B cell (primary cell): ENCODE results near the gene PRLH. TPM values are rescaled to one million over a fixed set of nuclear protein-coding genes. Genes with fewer than 3 reads are reported as not detected.

Experiments
- ATAC-seq: fragments of 200-7000 bp; cut with Tn5 transposase; one replicate; pipeline ENCODE4 v1.10.0; 2021; ENCODE audit warnings: low read depth, mild to moderate bottlenecking, moderate number of reproducible peaks, moderate library complexity
- CTCF ChIA-PET: fragments of 350-600 bp; sonication (Branson Sonifier 250); formaldehyde crosslinking; loops from one replicate; lab custom pipeline; 2021; ENCODE audit warnings: antibody characterized with exemption, inconsistent platforms; lab: Charles Lee
- POLR2A ChIA-PET: fragments of 350-600 bp; sonication (Branson Sonifier 250); formaldehyde crosslinking; loops from one replicate; lab custom pipeline; 2021; ENCODE audit warnings: antibody characterized with exemption; lab: Charles Lee
- DNase-seq: peaks from one replicate; pipeline ENCODE4 v3.0.0; 2013
- H2AFZ ChIP-seq: 2 replicates; pipeline ENCODE4 v1.6.1; 2012; ENCODE audit warnings: mild to moderate bottlenecking, low read depth, low read length; ENCODE audit not compliant: insufficient read depth, poor library complexity, severe bottlenecking
- H3K27ac ChIP-seq, 2 donors: 1 replicate in 1 of 2; 2 replicates in 1 of 2; pipeline ENCODE4 v1.5.1; 2012 to 2013; ENCODE audit warnings: low read length in 2 of 2, mild to moderate bottlenecking in 2 of 2, moderate library complexity in 1 of 2
- H3K27me3 ChIP-seq, 4 experiments: fragments of 200-600 bp in 1 of 4; sonication (generic) in 1 of 4; replicated peaks in 1 of 4; 1 replicate in 2 of 4; 2 replicates in 2 of 4; pipeline versions ENCODE4 v1.6.1 to v1.7.0; 2013 to 2016; ENCODE audit warnings: low read length in 3 of 4, mild to moderate bottlenecking in 2 of 4, mixed read lengths in 1 of 4, moderate library complexity in 1 of 4; ENCODE audit not compliant: insufficient read depth in 4 of 4, control insufficient read depth in 3 of 4; ENCODE audit errors: control extremely low read depth in 1 of 4
- H3K36me3 ChIP-seq, 2 experiments: replicated peaks in 1 of 2; 1 replicate in 1 of 2; 2 replicates in 1 of 2; pipeline versions ENCODE4 v1.6.1 to v1.7.1; 2013; ENCODE audit warnings: low read length in 1 of 2; ENCODE audit not compliant: insufficient read depth in 2 of 2, control insufficient read depth in 1 of 2; ENCODE audit errors: control extremely low read depth in 1 of 2, extremely low read depth in 1 of 2
- H3K4me1 ChIP-seq, 2 donors: fragments of 200-600 bp in 1 of 2; sonication (generic) in 1 of 2; 1 replicate in 1 of 2; 2 replicates in 1 of 2; pipeline versions ENCODE4 v1.5.1 to v1.6.1; 2013 to 2017; ENCODE audit warnings: low read length in 2 of 2; ENCODE audit not compliant: control insufficient read depth in 2 of 2, insufficient read depth in 2 of 2
- H3K4me2 ChIP-seq: replicated peaks from 2 replicates; pipeline ENCODE3; 2012; ENCODE audit warnings: mild to moderate bottlenecking, low read depth, low read length; ENCODE audit not compliant: poor library complexity, severe bottlenecking
- H3K4me3 ChIP-seq, 5 experiments: fragments of 200-600 bp in 1 of 5; sonication (generic) in 1 of 5; 1 replicate in 3 of 5; 2 replicates in 2 of 5; pipeline versions ENCODE4 v1.5.1 to v1.7.0; 2011 to 2016; ENCODE audit warnings: low read length in 4 of 5, mild to moderate bottlenecking in 4 of 5, low read depth in 2 of 5, control low read depth in 1 of 5, moderate library complexity in 1 of 5; ENCODE audit not compliant: insufficient read depth in 1 of 5; ENCODE audit errors: control extremely low read depth in 1 of 5, extremely low read depth in 1 of 5
- H3K79me2 ChIP-seq: fragments of 200-600 bp; sonication (generic); one replicate; pipeline ENCODE4 v1.6.0; 2016; ENCODE audit warnings: low read length; ENCODE audit not compliant: control insufficient read depth, insufficient read depth
- H3K9ac ChIP-seq: fragments of 200-600 bp; sonication (generic); 2 replicates; pipeline ENCODE4 v1.6.1; 2017; ENCODE audit warnings: mild to moderate bottlenecking, low read length, moderate library complexity
- H3K9me3 ChIP-seq, 3 donors: one replicate each; pipeline versions ENCODE4 v1.6.1 to v1.7.1; 2013; ENCODE audit warnings: low read length in 2 of 3; ENCODE audit not compliant: control insufficient read depth in 2 of 3, insufficient read depth in 1 of 3; ENCODE audit errors: control extremely low read depth in 1 of 3
- H4K20me1 ChIP-seq: 2 replicates; pipeline ENCODE4 v1.6.0; 2012; ENCODE audit warnings: mild to moderate bottlenecking, low read length; ENCODE audit not compliant: insufficient read depth, control insufficient read depth, poor library complexity, severe bottlenecking
- H3K27ac Mint-ChIP-seq: one replicate; pipeline ENCODE4 v1.8.0; 2021; ENCODE audit warnings: mixed read lengths
- H3K27me3 Mint-ChIP-seq: one replicate; pipeline ENCODE4 v1.8.0; 2021; ENCODE audit warnings: mixed read lengths
- H3K4me1 Mint-ChIP-seq: one replicate; pipeline ENCODE4 v1.8.0; 2021; ENCODE audit warnings: mixed read lengths
- H3K4me3 Mint-ChIP-seq: one replicate; pipeline ENCODE4 v1.8.0; 2021; ENCODE audit warnings: mixed read lengths
- H3K9me3 Mint-ChIP-seq: one replicate; pipeline ENCODE4 v1.8.0; 2022; ENCODE audit warnings: mixed read lengths; ENCODE audit not compliant: insufficient read depth
- CTCF ChIP-seq: fragments of 200-600 bp; IDR thresholded peaks from one replicate; pipeline ENCODE4 v1.8.0; 2022; ENCODE audit warnings: antibody characterized with exemption, mild to moderate bottlenecking
- EZH2 ChIP-seq: IDR thresholded peaks from 2 replicates; pipeline ENCODE4 v1.6.1; 2012; ENCODE audit warnings: borderline replicate concordance, low read depth, mild to moderate bottlenecking, moderate library complexity, low read length; ENCODE audit not compliant: insufficient read depth, poor library complexity, severe bottlenecking
- WGBS: methylation state at CpG from one replicate; pipeline ENCODE4 v1.1.5; 2013; ENCODE audit warnings: missing lambda C conversion rate; ENCODE audit not compliant: insufficient coverage; 5-methylcytosine and 5-hydroxymethylcytosine counted together
- intact Hi-C: fragments of 100-400 bp; cut with micrococcal nuclease; formaldehyde crosslinking; loops from one replicate; pipeline ENCODE4 v1.10.0; 2022
- polyA plus RNA-seq: library from polyadenylated mRNA; depleted of rRNA; stranded (reverse); fragments of >200 nt; gene quantifications from 2 replicates; pipeline ENCODE4 v1.2.3, GENCODE V29; 2012
- total RNA-seq, 2 donors: library from RNA; stranded (reverse); fragments of 120-200 nt in 1 of 2; gene quantifications; 1 replicate in 1 of 2; 2 replicates in 1 of 2; pipeline versions ENCODE4 v1.2.3 to v1.2.4, GENCODE V29; 2013 to 2022

The PRLH gene
- total and polyA plus RNA-seq, 2 donors (not counting 1 experiment from before 2014, with no cell fraction given), result not detected

- TF ChIP-seq EZH2 (no peak), CTCF (no peak)
- no peak overlapping the region for H3K4me3 Mint-ChIP-seq
- no peak overlapping the region for H3K27ac Mint-ChIP-seq
- POLR2A ChIA-PET, result no interaction called here
- peaks cover 17% of the 10 kb centered on the region for H3K27me3 Mint-ChIP-seq
- no peaks in the 10 kb centered on the region for H3K4me1 ChIP-seq
- no peaks in the 10 kb centered on the region for H3K4me1 Mint-ChIP-seq
- no peaks in the 10 kb centered on the region for H4K20me1 ChIP-seq
- H3K9me3 Mint-ChIP-seq, result no peaks in the 10 kb centered on the region
- H3K9ac ChIP-seq, result no peak overlapping the region
- CTCF ChIA-PET, result no interaction called here
- H3K36me3 ChIP-seq, result no peaks in the 10 kb centered on the region
- H3K79me2 ChIP-seq, result no peaks in the 10 kb centered on the region
- H3K27ac ChIP-seq, result no peak overlapping the region
- WGBS, result 73% methylated on average over 17 of the region's 17 CpGs
- H3K4me3 ChIP-seq, result no peak overlapping the region
- intact Hi-C loops, result no loop called here
- peaks cover 0 to 7% (median under 1%) of the 10 kb centered on the region in 3 donors for H3K9me3 ChIP-seq
- ATAC-seq, result no peak
- DNase-seq, result no peak
- H2AFZ ChIP-seq, result no peak overlapping the region
- peaks cover 0 to 3% (median 0%) of the 10 kb centered on the region in 4 experiments for H3K27me3 ChIP-seq
- no peak overlapping the region for H3K4me2 ChIP-seq
Observed at GRCh38 chr2:237549643-237550415, 16.5 kb upstream of the PRLH start.

- Histone ChIP-seq H3K36me3 (no peaks in the 10 kb centered on the region), H3K4me1 (no peaks in the 10 kb centered on the region), H3K9me3 (peaks cover 2 to 11% (median 10%) of the 10 kb centered on the region in 3 donors), H3K27me3 (peaks cover 0 to 3% (median 0%) of the 10 kb centered on the region in 4 experiments), H3K4me3 (no peak overlapping the region), H3K4me2 (no peak overlapping the region), H3K27ac (no peak overlapping the region), H3K79me2 (no peaks in the 10 kb centered on the region), H4K20me1 (no peaks in the 10 kb centered on the region), H3K9ac (no peak overlapping the region), H2AFZ (no peak overlapping the region)
- ChIA-PET CTCF (no interaction called here), POLR2A (no interaction called here)
- 89% methylated on average over 16 of the region's 16 CpGs for WGBS
- Mint-ChIP-seq H3K27ac (no peak overlapping the region), H3K4me3 (no peak overlapping the region), H3K27me3 (peaks cover 17% of the 10 kb centered on the region), H3K4me1 (no peaks in the 10 kb centered on the region), H3K9me3 (no peaks in the 10 kb centered on the region)
- ATAC-seq (no peak), DNase-seq (no peak)
- TF ChIP-seq EZH2 (no peak), CTCF (no peak)
- intact Hi-C loops, result no loop called here
Observed at GRCh38 chr2:237551071-237551574, 15.3 kb upstream of the PRLH start.
